Ovary (tissue), 3 donors: ENCODE results near the gene GRAMD2A.

Experiments used
- POLR2A ChIP-seq: fragments of 450-650 bp; IDR thresholded peaks from one replicate; pipeline ENCODE4 v1.6.1; 2017; ENCODE audit warnings: antibody characterized with exemption, mild to moderate bottlenecking, moderate library complexity
- TF ChIP-seq, protein P1 (sequence below), 3 donors: fragments of 450-650 bp in 2 of 3; fragments of 200-600 bp in 1 of 3; IDR thresholded peaks; one replicate each; pipeline versions ENCODE4 v1.5.1 to v1.8.0; 2016 to 2022; ENCODE audit warnings: antibody characterized with exemption in 3 of 3, mild to moderate bottlenecking in 1 of 3
- donor health status: DM: no; HTN: no; CAD: no.

DNA sequence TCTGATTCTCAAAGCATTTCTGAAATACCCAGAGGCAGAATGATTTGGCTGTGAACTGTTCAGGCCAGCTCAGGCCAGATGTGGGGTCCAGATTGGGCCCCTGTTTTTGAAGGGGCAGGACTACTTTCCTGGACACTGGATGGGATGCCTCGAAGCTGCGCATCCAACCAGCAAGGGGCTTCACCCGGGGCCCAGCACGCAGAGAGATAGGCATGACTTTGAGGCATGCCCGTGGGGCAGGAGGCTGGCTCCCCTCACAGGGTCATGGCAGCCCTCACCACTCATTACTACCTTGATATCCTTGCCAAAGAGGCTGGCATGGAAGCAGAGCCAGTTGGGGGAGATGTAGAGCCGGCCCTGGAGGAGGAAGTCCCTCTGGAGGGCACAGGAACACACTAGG is 30.1 kb downstream of the GRAMD2A start:
- TF ChIP-seq, protein P1, sequence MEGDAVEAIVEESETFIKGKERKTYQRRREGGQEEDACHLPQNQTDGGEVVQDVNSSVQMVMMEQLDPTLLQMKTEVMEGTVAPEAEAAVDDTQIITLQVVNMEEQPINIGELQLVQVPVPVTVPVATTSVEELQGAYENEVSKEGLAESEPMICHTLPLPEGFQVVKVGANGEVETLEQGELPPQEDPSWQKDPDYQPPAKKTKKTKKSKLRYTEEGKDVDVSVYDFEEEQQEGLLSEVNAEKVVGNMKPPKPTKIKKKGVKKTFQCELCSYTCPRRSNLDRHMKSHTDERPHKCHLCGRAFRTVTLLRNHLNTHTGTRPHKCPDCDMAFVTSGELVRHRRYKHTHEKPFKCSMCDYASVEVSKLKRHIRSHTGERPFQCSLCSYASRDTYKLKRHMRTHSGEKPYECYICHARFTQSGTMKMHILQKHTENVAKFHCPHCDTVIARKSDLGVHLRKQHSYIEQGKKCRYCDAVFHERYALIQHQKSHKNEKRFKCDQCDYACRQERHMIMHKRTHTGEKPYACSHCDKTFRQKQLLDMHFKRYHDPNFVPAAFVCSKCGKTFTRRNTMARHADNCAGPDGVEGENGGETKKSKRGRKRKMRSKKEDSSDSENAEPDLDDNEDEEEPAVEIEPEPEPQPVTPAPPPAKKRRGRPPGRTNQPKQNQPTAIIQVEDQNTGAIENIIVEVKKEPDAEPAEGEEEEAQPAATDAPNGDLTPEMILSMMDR (IDR thresholded peaks at IDR 0.05) = no peak
- no peak for TF ChIP-seq POLR2A
